Type B pancreatic cell (in vitro differentiated cells): Measurements from ENCODE around the gene TMEM101. TPM values are rescaled to one million over a fixed set of nuclear protein-coding genes. Genes with fewer than 3 reads are reported as not detected.

Source experiments
- DNase-seq: peaks from one replicate; pipeline ENCODE4 v3.0.0; 2021; ENCODE audit warnings: mixed read lengths; ENCODE audit not compliant: unreplicated experiment; ENCODE audit errors: extremely low spot score
- H3K27ac Mint-ChIP-seq: 2 replicates; pipeline ENCODE4 v1.8.0; 2021; ENCODE audit warnings: mild to moderate bottlenecking, mixed read lengths
- H3K27me3 Mint-ChIP-seq: 2 replicates; pipeline ENCODE4 v1.8.0; 2021; ENCODE audit warnings: mixed read lengths
- H3K36me3 Mint-ChIP-seq: 2 replicates; pipeline ENCODE4 v1.8.0; 2021; ENCODE audit warnings: mixed read lengths
- H3K4me1 Mint-ChIP-seq: one replicate; pipeline ENCODE4 v1.8.0; 2021; ENCODE audit warnings: mixed read lengths; ENCODE audit not compliant: unreplicated experiment
- H3K4me3 Mint-ChIP-seq: 2 replicates; pipeline ENCODE4 v1.8.0; 2021; ENCODE audit warnings: mild to moderate bottlenecking, mixed read lengths
- H3K9me3 Mint-ChIP-seq: 2 replicates; pipeline ENCODE4 v1.8.0; 2021; ENCODE audit warnings: mixed read lengths
- total RNA-seq: library from RNA; stranded (reverse); gene quantifications from 2 replicates; pipeline ENCODE4 v1.2.1, GENCODE V29; 2021; ENCODE audit warnings: low replicate concordance
- TF ChIP-seq, protein P1 (sequence below): fragments of 200-600 bp; sonication (generic); conservative IDR thresholded peaks from 2 replicates; pipeline ENCODE4 v1.5.0; 2021; ENCODE audit warnings: antibody characterized with exemption, mild to moderate bottlenecking

TMEM101 gene
- total RNA-seq, 1 donor from 2014 or later, result 33.8 TPM

DNA sequence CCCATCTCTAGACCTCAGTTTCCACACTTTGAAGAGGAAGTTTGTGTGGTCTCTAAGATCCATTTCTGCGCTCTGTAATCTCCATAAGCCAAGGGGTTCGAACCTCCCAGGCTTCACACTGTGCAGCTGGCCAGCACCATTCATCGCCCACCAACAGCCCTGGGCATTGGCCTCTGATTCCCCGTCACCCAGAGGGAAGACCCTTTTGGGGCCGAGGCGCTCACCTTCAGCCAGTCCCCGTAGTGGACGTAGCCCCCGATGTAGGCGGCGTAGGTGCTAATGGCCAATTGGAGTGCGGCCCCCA lies 678 bp downstream of the TMEM101 start:
- Mint-ChIP-seq H3K27me3 (no peaks in the 10 kb centered on the region), H3K36me3 (peaks cover 13% of the 10 kb centered on the region), H3K4me3 (peak overlapping the region; percentile 97), H3K9me3 (no peaks in the 10 kb centered on the region), H3K27ac (peak overlapping the region; percentile 94), H3K4me1 (peaks cover 11% of the 10 kb centered on the region)
- DNase-seq, result no peak
- TF ChIP-seq, protein P1, sequence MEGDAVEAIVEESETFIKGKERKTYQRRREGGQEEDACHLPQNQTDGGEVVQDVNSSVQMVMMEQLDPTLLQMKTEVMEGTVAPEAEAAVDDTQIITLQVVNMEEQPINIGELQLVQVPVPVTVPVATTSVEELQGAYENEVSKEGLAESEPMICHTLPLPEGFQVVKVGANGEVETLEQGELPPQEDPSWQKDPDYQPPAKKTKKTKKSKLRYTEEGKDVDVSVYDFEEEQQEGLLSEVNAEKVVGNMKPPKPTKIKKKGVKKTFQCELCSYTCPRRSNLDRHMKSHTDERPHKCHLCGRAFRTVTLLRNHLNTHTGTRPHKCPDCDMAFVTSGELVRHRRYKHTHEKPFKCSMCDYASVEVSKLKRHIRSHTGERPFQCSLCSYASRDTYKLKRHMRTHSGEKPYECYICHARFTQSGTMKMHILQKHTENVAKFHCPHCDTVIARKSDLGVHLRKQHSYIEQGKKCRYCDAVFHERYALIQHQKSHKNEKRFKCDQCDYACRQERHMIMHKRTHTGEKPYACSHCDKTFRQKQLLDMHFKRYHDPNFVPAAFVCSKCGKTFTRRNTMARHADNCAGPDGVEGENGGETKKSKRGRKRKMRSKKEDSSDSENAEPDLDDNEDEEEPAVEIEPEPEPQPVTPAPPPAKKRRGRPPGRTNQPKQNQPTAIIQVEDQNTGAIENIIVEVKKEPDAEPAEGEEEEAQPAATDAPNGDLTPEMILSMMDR, result no peak

DNA sequence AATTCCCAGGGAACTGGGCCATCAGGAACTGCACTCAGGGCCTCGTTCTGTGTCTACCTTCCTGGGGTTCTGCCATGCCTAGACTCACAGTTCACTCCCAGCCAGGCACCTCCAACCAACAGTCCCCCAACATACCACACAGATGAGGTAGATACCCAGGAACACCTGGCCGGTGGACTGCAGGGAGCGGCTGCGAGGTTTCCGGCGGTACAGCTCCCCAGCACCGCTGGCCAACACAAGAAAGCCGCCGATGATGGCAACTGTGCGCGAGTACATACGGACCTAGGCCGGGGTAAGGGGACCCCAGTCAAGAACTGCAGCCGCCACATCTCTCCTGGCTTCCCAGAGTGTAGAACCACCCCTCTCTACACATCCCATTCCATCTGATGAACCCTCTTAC lies 1.9 kb downstream of the TMEM101 start:
- DNase-seq, result no peak
- Mint-ChIP-seq H3K27me3 (peaks cover 2% of the 10 kb centered on the region), H3K36me3 (peaks cover 13% of the 10 kb centered on the region), H3K9me3 (no peaks in the 10 kb centered on the region), H3K4me1 (peaks cover 16% of the 10 kb centered on the region), H3K27ac (no peak overlapping the region), H3K4me3 (peak overlapping the region; percentile 71)
- TF ChIP-seq, protein P1, result no peak

DNA sequence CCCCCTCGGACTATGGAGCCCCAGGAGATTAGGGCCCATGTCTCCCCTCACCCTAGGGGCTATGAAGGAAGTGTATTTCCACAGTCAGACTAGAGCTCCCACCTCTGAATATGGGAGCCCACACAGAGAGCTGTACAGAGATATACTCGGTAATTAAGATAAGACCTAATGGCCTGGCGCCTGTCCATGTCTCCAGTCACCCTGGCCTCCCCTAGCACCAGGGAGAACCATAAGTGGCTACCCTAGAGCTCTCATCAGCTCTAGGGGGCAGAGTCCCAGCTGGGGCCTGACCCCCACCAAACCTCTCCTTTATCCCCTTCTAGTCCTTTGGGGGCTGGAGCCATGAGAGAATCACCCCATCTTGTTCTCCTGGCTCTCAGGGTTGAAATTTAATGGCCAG lies 2.4 kb downstream of the TMEM101 start:
- Mint-ChIP-seq H3K4me1 (peaks cover 18% of the 10 kb centered on the region), H3K4me3 (peak overlapping the region; percentile 71), H3K27me3 (peaks cover 4% of the 10 kb centered on the region), H3K9me3 (no peaks in the 10 kb centered on the region), H3K36me3 (peaks cover 13% of the 10 kb centered on the region), H3K27ac (no peak overlapping the region)
- DNase-seq, result no peak
- TF ChIP-seq, protein P1, result no peak

DNA sequence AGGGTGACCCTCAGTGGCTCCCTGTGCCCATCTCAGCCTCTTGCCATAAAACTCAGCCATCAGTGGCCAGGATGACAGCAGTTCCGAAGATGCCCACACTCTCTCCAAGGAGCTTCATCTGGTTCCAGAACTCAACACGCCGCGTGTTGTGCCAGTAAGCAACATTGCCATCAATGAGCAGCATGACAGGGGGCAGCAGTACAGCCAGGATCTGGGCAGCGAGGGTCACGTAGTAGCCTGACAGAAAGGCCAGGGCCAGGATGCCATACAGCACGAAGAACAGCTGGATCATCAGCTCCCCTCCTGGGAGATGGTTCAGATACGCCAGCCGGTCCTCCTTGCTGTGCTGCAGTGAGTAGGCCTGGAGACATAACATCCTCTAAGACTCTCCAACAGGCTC lies 2.9 kb downstream of the TMEM101 start:
- DNase-seq, result no peak
- no peak overlapping the region for H3K4me3 Mint-ChIP-seq
- TF ChIP-seq, protein P1, result no peak
- peak overlapping the region; percentile 46 for H3K27ac Mint-ChIP-seq
- H3K36me3 Mint-ChIP-seq, result peaks cover 13% of the 10 kb centered on the region
- H3K9me3 Mint-ChIP-seq, result no peaks in the 10 kb centered on the region
- peaks cover 6% of the 10 kb centered on the region for H3K27me3 Mint-ChIP-seq
- H3K4me1 Mint-ChIP-seq, result peaks cover 18% of the 10 kb centered on the region

DNA sequence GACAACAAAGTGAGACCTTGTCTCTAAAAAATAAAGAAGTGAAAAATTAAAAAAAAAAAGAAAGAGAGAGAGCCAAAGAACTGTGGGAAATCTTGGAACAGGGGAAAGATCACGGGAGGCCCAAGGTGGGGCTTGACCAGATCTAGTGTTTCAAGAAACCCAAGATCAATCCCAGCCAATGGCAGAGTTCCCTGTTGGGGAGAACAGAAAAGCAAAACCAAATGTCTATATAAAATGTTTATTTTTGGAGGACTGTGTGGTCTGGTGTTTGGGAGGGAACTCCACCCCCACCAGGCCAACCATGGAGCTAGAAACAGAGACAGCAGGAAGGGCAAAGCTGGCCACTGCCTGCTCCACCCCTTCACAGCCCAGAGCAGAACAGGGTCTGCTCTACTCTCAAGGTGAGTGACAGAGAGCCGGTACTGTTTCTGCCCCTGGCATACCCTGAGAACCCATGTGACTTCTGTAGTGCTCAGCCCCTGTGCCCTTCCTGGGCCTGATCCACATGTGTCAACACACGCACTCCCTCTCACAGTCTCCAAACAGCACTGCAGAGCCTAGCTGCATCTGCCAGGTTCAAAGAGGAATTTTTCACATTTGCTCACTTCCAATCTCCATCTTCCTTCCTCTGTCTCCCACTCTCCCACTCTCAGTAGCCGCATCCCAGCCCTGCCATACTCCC lies 3.7 kb downstream of the TMEM101 start:
- Mint-ChIP-seq H3K4me3 (peak overlapping the region; percentile 59), H3K9me3 (no peaks in the 10 kb centered on the region), H3K4me1 (peaks cover 22% of the 10 kb centered on the region), H3K27ac (peak overlapping the region; percentile 46), H3K27me3 (peaks cover 14% of the 10 kb centered on the region), H3K36me3 (peaks cover 13% of the 10 kb centered on the region)
- TF ChIP-seq, protein P1, result no peak
- DNase-seq, result no peak
